ENCODE measurements around the gene KLKB1.

DNA sequence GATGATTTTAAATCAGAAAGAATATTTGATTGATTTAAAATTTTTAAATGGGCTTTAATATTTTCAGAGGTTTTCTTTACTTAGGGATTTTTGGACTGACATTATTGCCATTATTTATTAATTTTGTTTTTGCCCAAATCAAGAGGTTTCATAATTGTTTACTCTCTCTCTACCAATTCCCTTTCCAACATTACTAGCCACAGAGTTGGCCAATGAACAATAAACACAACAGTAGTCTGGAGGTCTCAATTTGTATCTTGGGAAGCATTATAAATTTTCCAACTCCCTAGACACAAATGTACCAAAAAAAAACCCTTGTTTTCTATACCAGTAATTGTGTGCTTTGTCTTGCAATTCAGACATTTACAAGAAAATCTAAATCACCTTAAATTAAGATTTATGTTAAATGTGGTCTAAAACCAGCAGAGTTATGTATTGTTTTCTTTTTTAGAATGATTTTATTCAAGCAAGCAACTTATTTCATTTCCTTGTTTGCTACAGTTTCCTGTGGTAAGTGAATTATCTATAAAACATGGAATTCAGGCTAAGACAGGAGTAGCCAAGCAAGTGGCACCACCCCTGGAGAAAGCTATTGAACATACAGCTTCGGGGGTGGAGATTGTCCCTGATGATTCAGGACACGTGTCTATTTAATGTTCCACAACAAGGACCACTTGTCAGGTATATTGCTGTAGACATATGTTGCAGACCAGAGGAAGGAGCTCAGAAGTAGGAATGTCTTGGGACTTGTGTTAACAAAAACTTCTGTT lies 622 bp downstream of the KLKB1 start:
- TF ChIP-seq, protein P1, sequence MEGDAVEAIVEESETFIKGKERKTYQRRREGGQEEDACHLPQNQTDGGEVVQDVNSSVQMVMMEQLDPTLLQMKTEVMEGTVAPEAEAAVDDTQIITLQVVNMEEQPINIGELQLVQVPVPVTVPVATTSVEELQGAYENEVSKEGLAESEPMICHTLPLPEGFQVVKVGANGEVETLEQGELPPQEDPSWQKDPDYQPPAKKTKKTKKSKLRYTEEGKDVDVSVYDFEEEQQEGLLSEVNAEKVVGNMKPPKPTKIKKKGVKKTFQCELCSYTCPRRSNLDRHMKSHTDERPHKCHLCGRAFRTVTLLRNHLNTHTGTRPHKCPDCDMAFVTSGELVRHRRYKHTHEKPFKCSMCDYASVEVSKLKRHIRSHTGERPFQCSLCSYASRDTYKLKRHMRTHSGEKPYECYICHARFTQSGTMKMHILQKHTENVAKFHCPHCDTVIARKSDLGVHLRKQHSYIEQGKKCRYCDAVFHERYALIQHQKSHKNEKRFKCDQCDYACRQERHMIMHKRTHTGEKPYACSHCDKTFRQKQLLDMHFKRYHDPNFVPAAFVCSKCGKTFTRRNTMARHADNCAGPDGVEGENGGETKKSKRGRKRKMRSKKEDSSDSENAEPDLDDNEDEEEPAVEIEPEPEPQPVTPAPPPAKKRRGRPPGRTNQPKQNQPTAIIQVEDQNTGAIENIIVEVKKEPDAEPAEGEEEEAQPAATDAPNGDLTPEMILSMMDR (IDR thresholded peaks at IDR 0.05), result no peak
- TF ChIP-seq POLR2AphosphoS5 (IDR thresholded peaks at IDR 0.05; ENCODE audit: low read depth, low read length) (no peak), TCF7L2 (IDR thresholded peaks at IDR 0.05; ENCODE audit: low read depth, low read length) (no peak), SIN3A (IDR thresholded peaks at IDR 0.05; ENCODE audit: borderline replicate concordance, insufficient read depth, low read depth, low read length) (no peak)
- TF ChIP-seq, protein P2, sequence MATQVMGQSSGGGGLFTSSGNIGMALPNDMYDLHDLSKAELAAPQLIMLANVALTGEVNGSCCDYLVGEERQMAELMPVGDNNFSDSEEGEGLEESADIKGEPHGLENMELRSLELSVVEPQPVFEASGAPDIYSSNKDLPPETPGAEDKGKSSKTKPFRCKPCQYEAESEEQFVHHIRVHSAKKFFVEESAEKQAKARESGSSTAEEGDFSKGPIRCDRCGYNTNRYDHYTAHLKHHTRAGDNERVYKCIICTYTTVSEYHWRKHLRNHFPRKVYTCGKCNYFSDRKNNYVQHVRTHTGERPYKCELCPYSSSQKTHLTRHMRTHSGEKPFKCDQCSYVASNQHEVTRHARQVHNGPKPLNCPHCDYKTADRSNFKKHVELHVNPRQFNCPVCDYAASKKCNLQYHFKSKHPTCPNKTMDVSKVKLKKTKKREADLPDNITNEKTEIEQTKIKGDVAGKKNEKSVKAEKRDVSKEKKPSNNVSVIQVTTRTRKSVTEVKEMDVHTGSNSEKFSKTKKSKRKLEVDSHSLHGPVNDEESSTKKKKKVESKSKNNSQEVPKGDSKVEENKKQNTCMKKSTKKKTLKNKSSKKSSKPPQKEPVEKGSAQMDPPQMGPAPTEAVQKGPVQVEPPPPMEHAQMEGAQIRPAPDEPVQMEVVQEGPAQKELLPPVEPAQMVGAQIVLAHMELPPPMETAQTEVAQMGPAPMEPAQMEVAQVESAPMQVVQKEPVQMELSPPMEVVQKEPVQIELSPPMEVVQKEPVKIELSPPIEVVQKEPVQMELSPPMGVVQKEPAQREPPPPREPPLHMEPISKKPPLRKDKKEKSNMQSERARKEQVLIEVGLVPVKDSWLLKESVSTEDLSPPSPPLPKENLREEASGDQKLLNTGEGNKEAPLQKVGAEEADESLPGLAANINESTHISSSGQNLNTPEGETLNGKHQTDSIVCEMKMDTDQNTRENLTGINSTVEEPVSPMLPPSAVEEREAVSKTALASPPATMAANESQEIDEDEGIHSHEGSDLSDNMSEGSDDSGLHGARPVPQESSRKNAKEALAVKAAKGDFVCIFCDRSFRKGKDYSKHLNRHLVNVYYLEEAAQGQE (IDR thresholded peaks at IDR 0.05; ENCODE audit: insufficient read depth in 1 of 2, low read depth in 2 of 2, low read length in 1 of 2), result no peak

Measured in Panc1 (cell line).